ENCODE data around the gene HIVEP3. TPM values are rescaled to one million over a fixed set of nuclear protein-coding genes. Genes with fewer than 3 reads are reported as not detected.
A peak's percentile ranks its signal among the peaks of the same experiment; 100 is the strongest.

Gene HIVEP3
- polyA plus RNA-seq, 1 of the 3 experiments (the other 2 are of a cell fraction) = 6.4 TPM

GRCh38 chr1:41482001-41482765 is 436.5 kb downstream of the HIVEP3 start:
- no peak overlapping the region for H2AFZ ChIP-seq (ENCODE audit: low read depth)
- CTCF ChIA-PET = interaction anchor here (0.8 to 11.2 kb wide), 10 partner anchors 10 to 51 kb away, joined by 3 to 93 read pairs (median 5); no protein-coding TSS in a partner anchor
- POLR2A ChIA-PET = interaction anchor here (0.8 kb wide), 1 partner anchor 26 kb away, joined by 3 read pairs; no protein-coding TSS in a partner anchor
- TF ChIP-seq CTCF (IDR thresholded peaks at IDR 0.05) (no peak), TEAD4 (IDR thresholded peaks at IDR 0.05; ENCODE audit: borderline replicate concordance, insufficient read depth) (0 out of 2 replicates have a peak, but pooled peaks have one; percentile 10), TAF1 (IDR thresholded peaks at IDR 0.05; ENCODE audit: borderline replicate concordance, low read depth, low read length) (no peak), TCF12 (IDR thresholded peaks at IDR 0.05) (peak; percentile 58), RAD21 (IDR thresholded peaks at IDR 0.05; ENCODE audit: low read length) (no peak), FOSL2 (IDR thresholded peaks at IDR 0.05; ENCODE audit: borderline replicate concordance, low read depth) (no peak), FOXJ3 (CRISPR knock-in tag; IDR thresholded peaks at IDR 0.05) (no peak), ELF1 (IDR thresholded peaks at IDR 0.05) (no peak), NFIC (IDR thresholded peaks at IDR 0.05; ENCODE audit: borderline replicate concordance) (peak; percentile 98), RXRA (IDR thresholded peaks at IDR 0.05; ENCODE audit: borderline replicate concordance, low read depth) (peak; percentile 46; the same call in 1 of the 2 replicates), FOXM1 (IDR thresholded peaks at IDR 0.05; ENCODE audit: low read depth) (no peak), YY1 (IDR thresholded peaks at IDR 0.05; ENCODE audit: low read depth) (no peak), RFX5 (IDR thresholded peaks at IDR 0.05; ENCODE audit: low read length) (no peak), GATA2 (CRISPR knock-in tag; IDR thresholded peaks at IDR 0.05) (no peak), GABPA (IDR thresholded peaks at IDR 0.05; ENCODE audit: low read depth) (no peak), ZBTB33 (IDR thresholded peaks at IDR 0.05; ENCODE audit: borderline replicate concordance, low read depth) (no peak), MEF2A (IDR thresholded peaks at IDR 0.05; ENCODE audit: borderline replicate concordance, low read depth) (no peak), MXI1 (IDR thresholded peaks at IDR 0.05; ENCODE audit: low read depth, low read length) (no peak)
- TF ChIP-seq, protein P1, sequence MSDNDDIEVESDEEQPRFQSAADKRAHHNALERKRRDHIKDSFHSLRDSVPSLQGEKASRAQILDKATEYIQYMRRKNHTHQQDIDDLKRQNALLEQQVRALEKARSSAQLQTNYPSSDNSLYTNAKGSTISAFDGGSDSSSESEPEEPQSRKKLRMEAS (IDR thresholded peaks at IDR 0.05; ENCODE audit: low read depth) = peak; percentile 49
- TF ChIP-seq, protein P2, sequence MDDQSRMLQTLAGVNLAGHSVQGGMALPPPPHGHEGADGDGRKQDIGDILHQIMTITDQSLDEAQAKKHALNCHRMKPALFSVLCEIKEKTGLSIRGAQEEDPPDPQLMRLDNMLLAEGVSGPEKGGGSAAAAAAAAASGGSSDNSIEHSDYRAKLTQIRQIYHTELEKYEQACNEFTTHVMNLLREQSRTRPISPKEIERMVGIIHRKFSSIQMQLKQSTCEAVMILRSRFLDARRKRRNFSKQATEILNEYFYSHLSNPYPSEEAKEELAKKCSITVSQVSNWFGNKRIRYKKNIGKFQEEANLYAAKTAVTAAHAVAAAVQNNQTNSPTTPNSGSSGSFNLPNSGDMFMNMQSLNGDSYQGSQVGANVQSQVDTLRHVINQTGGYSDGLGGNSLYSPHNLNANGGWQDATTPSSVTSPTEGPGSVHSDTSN (IDR thresholded peaks at IDR 0.05) = peak; percentile 56
- TF ChIP-seq, protein P3, sequence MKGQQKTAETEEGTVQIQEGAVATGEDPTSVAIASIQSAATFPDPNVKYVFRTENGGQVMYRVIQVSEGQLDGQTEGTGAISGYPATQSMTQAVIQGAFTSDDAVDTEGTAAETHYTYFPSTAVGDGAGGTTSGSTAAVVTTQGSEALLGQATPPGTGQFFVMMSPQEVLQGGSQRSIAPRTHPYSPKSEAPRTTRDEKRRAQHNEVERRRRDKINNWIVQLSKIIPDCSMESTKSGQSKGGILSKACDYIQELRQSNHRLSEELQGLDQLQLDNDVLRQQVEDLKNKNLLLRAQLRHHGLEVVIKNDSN (IDR thresholded peaks at IDR 0.05; ENCODE audit: borderline replicate concordance, low read depth) = no peak
- TF ChIP-seq, protein P4, sequence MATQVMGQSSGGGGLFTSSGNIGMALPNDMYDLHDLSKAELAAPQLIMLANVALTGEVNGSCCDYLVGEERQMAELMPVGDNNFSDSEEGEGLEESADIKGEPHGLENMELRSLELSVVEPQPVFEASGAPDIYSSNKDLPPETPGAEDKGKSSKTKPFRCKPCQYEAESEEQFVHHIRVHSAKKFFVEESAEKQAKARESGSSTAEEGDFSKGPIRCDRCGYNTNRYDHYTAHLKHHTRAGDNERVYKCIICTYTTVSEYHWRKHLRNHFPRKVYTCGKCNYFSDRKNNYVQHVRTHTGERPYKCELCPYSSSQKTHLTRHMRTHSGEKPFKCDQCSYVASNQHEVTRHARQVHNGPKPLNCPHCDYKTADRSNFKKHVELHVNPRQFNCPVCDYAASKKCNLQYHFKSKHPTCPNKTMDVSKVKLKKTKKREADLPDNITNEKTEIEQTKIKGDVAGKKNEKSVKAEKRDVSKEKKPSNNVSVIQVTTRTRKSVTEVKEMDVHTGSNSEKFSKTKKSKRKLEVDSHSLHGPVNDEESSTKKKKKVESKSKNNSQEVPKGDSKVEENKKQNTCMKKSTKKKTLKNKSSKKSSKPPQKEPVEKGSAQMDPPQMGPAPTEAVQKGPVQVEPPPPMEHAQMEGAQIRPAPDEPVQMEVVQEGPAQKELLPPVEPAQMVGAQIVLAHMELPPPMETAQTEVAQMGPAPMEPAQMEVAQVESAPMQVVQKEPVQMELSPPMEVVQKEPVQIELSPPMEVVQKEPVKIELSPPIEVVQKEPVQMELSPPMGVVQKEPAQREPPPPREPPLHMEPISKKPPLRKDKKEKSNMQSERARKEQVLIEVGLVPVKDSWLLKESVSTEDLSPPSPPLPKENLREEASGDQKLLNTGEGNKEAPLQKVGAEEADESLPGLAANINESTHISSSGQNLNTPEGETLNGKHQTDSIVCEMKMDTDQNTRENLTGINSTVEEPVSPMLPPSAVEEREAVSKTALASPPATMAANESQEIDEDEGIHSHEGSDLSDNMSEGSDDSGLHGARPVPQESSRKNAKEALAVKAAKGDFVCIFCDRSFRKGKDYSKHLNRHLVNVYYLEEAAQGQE (IDR thresholded peaks at IDR 0.05; ENCODE audit: low read depth, low read length) = no peak

More at GRCh38 chr1:41482001-41482765, 436.5 kb downstream of the HIVEP3 start:
- DNase-seq = no peak
- Histone ChIP-seq H3K9ac (no peak overlapping the region), H3K27me3 (ENCODE audit: insufficient read depth) (no peaks in the 10 kb centered on the region), H3K36me3 (replicated peaks in 1 of 2; ENCODE audit: control insufficient read depth in 1 of 2, insufficient read depth in 2 of 2, low read length in 1 of 2) (no peaks in the 10 kb centered on the region), H3K27ac (ENCODE audit: low read depth in 2 of 2, low read length in 1 of 2) (peak overlapping the region; percentile 45 to 87; a peak in 3 of 4 replicates), H3K9me2 (no peaks in the 10 kb centered on the region), H4K20me1 (ENCODE audit: insufficient read depth) (no peaks in the 10 kb centered on the region), H3K4me1 (ENCODE audit: control insufficient read depth in 1 of 2, insufficient read depth in 2 of 2, low read depth in 1 of 2, low read length in 1 of 2) (peaks cover 60 to 66% of the 10 kb centered on the region in 2 experiments), H3K9me3 (no peaks in the 10 kb centered on the region), H3F3A (replicated peaks; ENCODE audit: insufficient read depth) (peaks cover 20% of the 10 kb centered on the region), H3K79me2 (ENCODE audit: insufficient read depth) (0 out of 2 replicates have a peak, but pooled peaks cover 2% of the 10 kb centered on the region), H3K4me3 (ENCODE audit: low read depth in 2 of 2, low read length in 1 of 2) (no peak overlapping the region), H3K4me2 (peak overlapping the region; percentile 55)
- WGBS (ENCODE audit: low lambda C conversion rate) = 34% methylated on average over 16 of the region's 18 CpGs
